ENCODE data around the gene MYCN. TPM values are rescaled to one million over a fixed set of nuclear protein-coding genes. Genes with fewer than 3 reads are reported as not detected.

Gene MYCN
- total RNA-seq, 4 donors from 2014 or later: 0.48 to 7.0 (median 0.82) TPM; not detected in 1

DNA sequence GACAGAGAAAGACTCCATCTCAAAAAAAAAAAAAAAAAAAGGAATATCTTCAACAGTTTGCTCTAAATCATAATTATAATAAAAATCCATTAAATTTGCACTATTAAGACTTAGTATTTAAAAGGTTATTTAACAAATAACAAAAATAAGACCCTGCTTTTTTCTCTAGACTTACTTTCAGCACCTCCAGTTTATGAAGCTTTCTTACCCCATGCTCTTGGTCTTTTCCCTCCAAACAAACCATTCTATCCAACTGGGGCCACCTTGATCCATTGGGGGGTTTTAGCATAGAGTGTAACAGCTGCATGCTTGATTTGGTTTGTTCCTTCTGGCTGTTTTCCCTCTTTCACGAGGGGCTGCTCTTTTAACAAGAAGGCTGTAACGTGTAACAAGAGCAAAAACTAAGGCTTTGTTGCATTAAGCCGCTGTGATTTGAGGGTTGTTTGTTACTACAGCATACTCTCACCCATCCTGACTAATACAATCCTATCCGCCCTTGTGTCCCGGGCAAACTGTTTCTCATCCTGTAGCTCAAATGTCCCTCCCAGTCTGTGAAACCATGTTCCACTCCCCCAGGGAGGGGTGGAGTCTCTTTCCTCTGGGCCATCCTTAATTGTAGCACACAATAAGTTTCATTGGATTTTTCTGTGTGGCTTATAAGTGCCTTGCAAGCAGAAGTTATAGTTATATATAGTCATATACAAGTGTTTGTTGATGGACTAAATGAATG lies 9.6 kb upstream of the MYCN start:
- TF ChIP-seq POLR2AphosphoS5 (IDR thresholded peaks at IDR 0.05): no peak
- TF ChIP-seq POLR2A (IDR thresholded peaks at IDR 0.05): no peak
- TF ChIP-seq EP300 (IDR thresholded peaks at IDR 0.05; ENCODE audit: low read depth): no peak
- no peak for TF ChIP-seq CTCF (IDR thresholded peaks at IDR 0.05)
- in situ Hi-C loops (cut with MboI; ENCODE audit: low pct_ligation_motif_present in 1 of 4, low pct_unique_long_range_greater_than_20kb in 1 of 4, low sequenced_read_pairs in 3 of 4): loop anchor here (10.0 to 25.0 kb wide), 7 partner anchors 293 to 832 kb away; no protein-coding TSS in a partner anchor
- WGBS, 2 donors (ENCODE audit: low coverage in 1 of 2): 76 to 89% methylated on average over 5 of the region's 5 CpGs
- no peaks in the 10 kb centered on the region for H3K9me3 ChIP-seq
- no peak overlapping the region for H3K4me3 ChIP-seq
- H3K27ac ChIP-seq: no peak overlapping the region
- no peaks in the 10 kb centered on the region for H3K36me3 ChIP-seq
- no peaks in the 10 kb centered on the region for H3K4me1 ChIP-seq
- DNase-seq: no peak
- H3K27me3 ChIP-seq: no peaks in the 10 kb centered on the region
- intact Hi-C loops (cut with DNase I; ENCODE audit: low total_unique reads): no loop called here

DNA sequence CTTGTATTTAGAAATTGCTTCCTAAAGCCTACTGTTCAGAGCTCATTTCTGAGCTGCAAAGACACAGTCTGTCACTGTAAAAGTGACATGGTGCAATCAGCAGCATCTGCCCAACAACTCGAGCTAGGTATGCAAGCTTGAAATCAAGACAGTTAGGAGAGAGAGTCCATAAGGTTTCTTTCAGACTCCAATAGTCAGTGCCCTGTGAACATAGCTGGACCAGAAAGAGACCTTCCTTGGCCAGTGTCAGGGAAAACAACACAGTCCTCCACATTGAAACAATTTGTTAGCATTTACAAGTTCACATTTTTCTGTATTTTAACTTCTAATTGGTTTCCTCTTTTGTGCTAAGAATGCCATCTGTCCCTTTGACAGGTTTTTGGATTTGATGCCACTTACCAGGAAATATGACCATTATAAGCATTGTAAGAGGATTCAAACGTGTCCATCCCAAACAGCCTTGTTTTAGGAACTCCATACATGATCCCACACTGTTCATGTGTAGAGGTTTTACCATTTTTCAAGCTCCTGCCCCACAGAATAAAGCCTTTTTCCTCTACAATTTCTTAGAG lies 8.9 kb upstream of the MYCN start:
- WGBS, 2 donors (ENCODE audit: low coverage in 1 of 2): 38 to 49% methylated on average over 1 to 2 of the region's 2 CpGs
- H3K4me1 ChIP-seq: no peaks in the 10 kb centered on the region
- H3K4me3 ChIP-seq: no peak overlapping the region
- no peaks in the 10 kb centered on the region for H3K36me3 ChIP-seq
- TF ChIP-seq CTCF (IDR thresholded peaks at IDR 0.05): no peak
- TF ChIP-seq POLR2AphosphoS5 (IDR thresholded peaks at IDR 0.05): no peak
- no peak for TF ChIP-seq EP300 (IDR thresholded peaks at IDR 0.05; ENCODE audit: low read depth)
- TF ChIP-seq POLR2A (IDR thresholded peaks at IDR 0.05): no peak
- H3K9me3 ChIP-seq: no peaks in the 10 kb centered on the region
- intact Hi-C loops (cut with DNase I; ENCODE audit: low total_unique reads) (no loop called here), in situ Hi-C loops (cut with MboI; ENCODE audit: low pct_ligation_motif_present in 1 of 4, low pct_unique_long_range_greater_than_20kb in 1 of 4, low sequenced_read_pairs in 3 of 4) (loop anchor here (10.0 to 25.0 kb wide), 7 partner anchors 294 to 831 kb away; no protein-coding TSS in a partner anchor)
- no peaks in the 10 kb centered on the region for H3K27me3 ChIP-seq
- DNase-seq: no peak
- no peak overlapping the region for H3K27ac ChIP-seq

DNA sequence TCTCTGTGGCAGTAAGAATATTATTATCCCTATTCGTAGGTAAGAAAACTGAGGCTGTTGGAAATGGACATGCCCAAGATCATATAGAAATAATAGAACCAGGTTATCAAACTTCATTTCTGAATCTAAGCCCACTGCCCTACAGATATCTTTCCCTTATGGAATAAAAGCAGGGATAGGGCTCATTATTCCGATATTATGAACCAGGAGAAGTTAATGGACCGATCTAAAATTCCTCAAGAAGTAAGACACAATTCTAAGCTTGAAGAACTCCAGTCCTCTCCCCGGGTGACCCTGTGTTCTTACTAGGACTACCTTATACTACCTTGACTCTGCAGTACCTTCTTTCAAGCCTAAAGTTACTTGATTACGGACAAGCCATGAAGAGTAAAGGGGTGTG lies 8.4 kb upstream of the MYCN start:
- Histone ChIP-seq H3K4me3 (no peak overlapping the region), H3K27ac (no peak overlapping the region), H3K4me1 (no peaks in the 10 kb centered on the region), H3K27me3 (no peaks in the 10 kb centered on the region), H3K9me3 (no peaks in the 10 kb centered on the region), H3K36me3 (no peaks in the 10 kb centered on the region)
- no peak for DNase-seq
- TF ChIP-seq POLR2A (IDR thresholded peaks at IDR 0.05) (no peak), EP300 (IDR thresholded peaks at IDR 0.05; ENCODE audit: low read depth) (no peak), POLR2AphosphoS5 (IDR thresholded peaks at IDR 0.05) (no peak), CTCF (IDR thresholded peaks at IDR 0.05) (no peak)
- in situ Hi-C loops (cut with MboI; ENCODE audit: low pct_ligation_motif_present in 1 of 4, low pct_unique_long_range_greater_than_20kb in 1 of 4, low sequenced_read_pairs in 3 of 4) (loop anchor here (10.0 to 25.0 kb wide), 7 partner anchors 295 to 830 kb away; no protein-coding TSS in a partner anchor), intact Hi-C loops (cut with DNase I; ENCODE audit: low total_unique reads) (no loop called here)
- 87 to 91% methylated on average over 4 to 5 of the region's 5 CpGs for WGBS, 2 donors (ENCODE audit: low coverage in 1 of 2)

- intact Hi-C loops (cut with DNase I; ENCODE audit: low total_unique reads) (no loop called here), in situ Hi-C loops (cut with MboI; ENCODE audit: low pct_ligation_motif_present in 1 of 4, low pct_unique_long_range_greater_than_20kb in 1 of 4, low sequenced_read_pairs in 3 of 4) (loop anchor here (10.0 to 25.0 kb wide), 7 partner anchors 295 to 830 kb away; no protein-coding TSS in a partner anchor)
- no peaks in the 10 kb centered on the region for H3K9me3 ChIP-seq
- 89% methylated on average over 16 to 21 of the region's 21 CpGs for WGBS, 2 donors (ENCODE audit: low coverage in 1 of 2)
- H3K4me3 ChIP-seq: no peak overlapping the region
- H3K27me3 ChIP-seq: no peaks in the 10 kb centered on the region
- no peak overlapping the region for H3K27ac ChIP-seq
- TF ChIP-seq POLR2A (IDR thresholded peaks at IDR 0.05): no peak
- no peak for TF ChIP-seq POLR2AphosphoS5 (IDR thresholded peaks at IDR 0.05)
- no peak for TF ChIP-seq CTCF (IDR thresholded peaks at IDR 0.05)
- TF ChIP-seq EP300 (IDR thresholded peaks at IDR 0.05; ENCODE audit: low read depth): no peak
- no peaks in the 10 kb centered on the region for H3K36me3 ChIP-seq
- no peaks in the 10 kb centered on the region for H3K4me1 ChIP-seq
- DNase-seq: no peak
Measured at GRCh38 chr2:15932394-15933183, 7.8 kb upstream of the MYCN start.

Measured in transverse colon (tissue), 4 donors.